ENCODE measurements around the gene C11orf52.

- TF ChIP-seq, protein P1, sequence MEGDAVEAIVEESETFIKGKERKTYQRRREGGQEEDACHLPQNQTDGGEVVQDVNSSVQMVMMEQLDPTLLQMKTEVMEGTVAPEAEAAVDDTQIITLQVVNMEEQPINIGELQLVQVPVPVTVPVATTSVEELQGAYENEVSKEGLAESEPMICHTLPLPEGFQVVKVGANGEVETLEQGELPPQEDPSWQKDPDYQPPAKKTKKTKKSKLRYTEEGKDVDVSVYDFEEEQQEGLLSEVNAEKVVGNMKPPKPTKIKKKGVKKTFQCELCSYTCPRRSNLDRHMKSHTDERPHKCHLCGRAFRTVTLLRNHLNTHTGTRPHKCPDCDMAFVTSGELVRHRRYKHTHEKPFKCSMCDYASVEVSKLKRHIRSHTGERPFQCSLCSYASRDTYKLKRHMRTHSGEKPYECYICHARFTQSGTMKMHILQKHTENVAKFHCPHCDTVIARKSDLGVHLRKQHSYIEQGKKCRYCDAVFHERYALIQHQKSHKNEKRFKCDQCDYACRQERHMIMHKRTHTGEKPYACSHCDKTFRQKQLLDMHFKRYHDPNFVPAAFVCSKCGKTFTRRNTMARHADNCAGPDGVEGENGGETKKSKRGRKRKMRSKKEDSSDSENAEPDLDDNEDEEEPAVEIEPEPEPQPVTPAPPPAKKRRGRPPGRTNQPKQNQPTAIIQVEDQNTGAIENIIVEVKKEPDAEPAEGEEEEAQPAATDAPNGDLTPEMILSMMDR (conservative IDR thresholded peaks at IDR 0.05; ENCODE audit: low read depth, low read length): no peak
- TF ChIP-seq POLR2A (IDR thresholded peaks at IDR 0.05; ENCODE audit: low read depth, low read length) (no peak), USF2 (IDR thresholded peaks at IDR 0.05; ENCODE audit: low read depth, low read length) (no peak), SMC3 (IDR thresholded peaks at IDR 0.05; ENCODE audit: low read depth, low read length) (no peak), RCOR1 (IDR thresholded peaks at IDR 0.05; ENCODE audit: insufficient replicate concordance, low read length) (no peak), RAD21 (IDR thresholded peaks at IDR 0.05; ENCODE audit: low read length) (no peak), CEBPB (IDR thresholded peaks at IDR 0.05; ENCODE audit: low read depth, low read length) (no peak), CHD1 (IDR thresholded peaks at IDR 0.05; ENCODE audit: low read depth, low read length) (no peak)
These were observed 6.2 kb upstream of the C11orf52 start, which contains the start of gene HSPB2 for GRCh38 chr11:111912535-111912934.
